ENCODE data around the gene TNIK.
"Not testable (repeated sequence)": the region's sequence is repeated elsewhere in the genome, so short reads cannot be mapped to it uniquely, and the experiment has no call there.

TNIK gene

GRCh38 chr3:171333784-171334464, 126.3 kb downstream of the TNIK start:
- DNase-seq = peak; percentile 68

GRCh38 chr3:171330938-171331337, 129.3 kb downstream of the TNIK start:
- no peak for DNase-seq

GRCh38 chr3:171329746-171330145, 130.5 kb downstream of the TNIK start:
- DNase-seq = no peak

- peak; percentile 84 for DNase-seq
Measured at GRCh38 chr3:171328419-171329082, 131.7 kb downstream of the TNIK start.

- peak; percentile 47 for DNase-seq
Measured at GRCh38 chr3:171327441-171328174, 132.6 kb downstream of the TNIK start.

GRCh38 chr3:171326717-171327440, 133.3 kb downstream of the TNIK start:
- DNase-seq = no peak

GRCh38 chr3:171323938-171324536, 136.2 kb downstream of the TNIK start:
- DNase-seq = no peak

GRCh38 chr3:171321559-171322360, 138.4 kb downstream of the TNIK start:
- DNase-seq = peak; percentile 17

- DNase-seq = no peak
Measured at GRCh38 chr3:171320750-171321558, 139.3 kb downstream of the TNIK start.

GRCh38 chr3:171317171-171317570, 143.0 kb downstream of the TNIK start:
- no peak for DNase-seq

- DNase-seq = no peak
Measured at GRCh38 chr3:171315919-171316318, 144.3 kb downstream of the TNIK start.

GRCh38 chr3:171315101-171315500, 145.1 kb downstream of the TNIK start:
- DNase-seq = no peak

- DNase-seq = no peak
Measured at GRCh38 chr3:171314341-171314740, 145.9 kb downstream of the TNIK start.

- DNase-seq = no peak
Measured at GRCh38 chr3:171313702-171314101, 146.5 kb downstream of the TNIK start.

- no peak for DNase-seq
Measured at GRCh38 chr3:171312741-171313140, 147.5 kb downstream of the TNIK start.

- peak; percentile 92 for DNase-seq
Measured at GRCh38 chr3:171311784-171312183, 148.4 kb downstream of the TNIK start.

GRCh38 chr3:171309906-171310359, 150.3 kb downstream of the TNIK start:
- DNase-seq = no peak

- no peak for DNase-seq
Measured at GRCh38 chr3:171307988-171308387, 152.2 kb downstream of the TNIK start.

- no peak for DNase-seq
Measured at GRCh38 chr3:171307046-171307585, 153.1 kb downstream of the TNIK start.

GRCh38 chr3:171306631-171307030, 153.6 kb downstream of the TNIK start:
- DNase-seq = no peak

GRCh38 chr3:171305823-171306222, 154.4 kb downstream of the TNIK start:
- not testable (repeated sequence) for DNase-seq

Measured in hematopoietic multipotent progenitor cell treated with erythropoietin and hydrocortisone succinate and interleukin-3 and kit ligand, for 4 days (in vitro differentiated cells).